WTC11 (cell line): ENCODE results near the gene TCEANC. TPM values are rescaled to one million over a fixed set of nuclear protein-coding genes. Genes with fewer than 3 reads are reported as not detected.
"Not testable (repeated sequence)": the region's sequence is repeated elsewhere in the genome, so short reads cannot be mapped to it uniquely, and the experiment has no call there.

ENCODE experiments used
- ATAC-seq: fragments of 200-7000 bp; cut with Tn5 transposase; 2 replicates; pipeline ENCODE4 v1.10.0; 2021; ENCODE audit warnings: mild to moderate bottlenecking, moderate library complexity
- CTCF ChIA-PET: fragments of 300-600 bp; sonication (Branson Sonifier 250); formaldehyde crosslinking; loops from one replicate; lab custom pipeline; 2021; ENCODE audit warnings: antibody characterized with exemption; lab: Charles Lee
- POLR2A ChIA-PET: fragments of 350-600 bp; sonication (Branson Sonifier 250); formaldehyde crosslinking; loops from one replicate; lab custom pipeline; 2021; ENCODE audit warnings: antibody characterized with exemption; lab: Charles Lee
- DNase-seq: peaks from one replicate; pipeline ENCODE4 v3.0.0; 2021; ENCODE audit warnings: low spot score
- H3K27ac Mint-ChIP-seq: 2 replicates; pipeline ENCODE4 v1.8.0; 2021; ENCODE audit warnings: mixed read lengths
- H3K27me3 Mint-ChIP-seq: 2 replicates; pipeline ENCODE4 v1.8.0; 2021; ENCODE audit warnings: low read depth, mild to moderate bottlenecking, moderate library complexity, mixed read lengths
- H3K36me3 Mint-ChIP-seq: 2 replicates; pipeline ENCODE4 v1.8.0; 2021; ENCODE audit warnings: mixed read lengths
- H3K4me1 Mint-ChIP-seq: 2 replicates; pipeline ENCODE4 v1.8.0; 2022; ENCODE audit warnings: mixed read lengths
- H3K4me3 Mint-ChIP-seq: 2 replicates; pipeline ENCODE4 v1.8.0; 2021; ENCODE audit warnings: mild to moderate bottlenecking, moderate library complexity, mixed read lengths
- H3K9me3 Mint-ChIP-seq: 2 replicates; pipeline ENCODE4 v1.8.0; 2021; ENCODE audit warnings: mixed read lengths
- CREB1 ChIP-seq: sonication (generic); formaldehyde crosslinking; IDR thresholded peaks from 2 replicates; pipeline ENCODE4 v1.8.0; 2023; ENCODE audit warnings: mild to moderate bottlenecking, missing genetic modification reagents
- FOXJ3 ChIP-seq: sonication (generic); formaldehyde crosslinking; IDR thresholded peaks from 2 replicates; pipeline ENCODE4 v1.9.0; 2021; ENCODE audit warnings: missing genetic modification reagents, mild to moderate bottlenecking, borderline replicate concordance
- GABPB1 ChIP-seq: sonication (generic); formaldehyde crosslinking; IDR thresholded peaks from 2 replicates; pipeline ENCODE4 v1.8.1; 2023; ENCODE audit warnings: mild to moderate bottlenecking, missing genetic modification reagents
- NFYB ChIP-seq: sonication (generic); formaldehyde crosslinking; conservative IDR thresholded peaks from 2 replicates; pipeline ENCODE4 v1.8.0; 2022; ENCODE audit warnings: low read depth, missing genetic modification reagents
- TCF7 ChIP-seq: sonication (generic); formaldehyde crosslinking; IDR thresholded peaks from 2 replicates; pipeline ENCODE4 v1.8.0; 2022; ENCODE audit warnings: mild to moderate bottlenecking, low read depth, missing genetic modification reagents, moderate library complexity
- total RNA-seq: library from RNA; stranded (reverse); gene quantifications from 3 replicates; pipeline ENCODE4 v1.2.3, GENCODE V29; 2021
- TF ChIP-seq, protein P1 (sequence below): sonication (generic); formaldehyde crosslinking; IDR thresholded peaks from 2 replicates; pipeline ENCODE4 v1.8.1; 2022; ENCODE audit warnings: mild to moderate bottlenecking, missing genetic modification reagents, moderate library complexity, borderline replicate concordance
- TF ChIP-seq, protein P2 (sequence below): sonication (generic); formaldehyde crosslinking; IDR thresholded peaks from 2 replicates; pipeline ENCODE4 v1.8.0; 2023; ENCODE audit warnings: missing genetic modification reagents, mild to moderate bottlenecking, borderline replicate concordance
- TF ChIP-seq, protein P3 (sequence below): sonication (generic); formaldehyde crosslinking; conservative IDR thresholded peaks from 2 replicates; pipeline ENCODE4 v1.8.1; 2023; ENCODE audit warnings: mild to moderate bottlenecking, low read depth, missing genetic modification reagents, moderate library complexity
- TF ChIP-seq, protein P4 (sequence below): sonication (generic); formaldehyde crosslinking; IDR thresholded peaks from 2 replicates; pipeline ENCODE4 v1.8.0; 2022; ENCODE audit warnings: mild to moderate bottlenecking, missing genetic modification reagents

The TCEANC gene
- total RNA-seq, 1 experiment from 2014 or later, result 2.0 TPM

DNA sequence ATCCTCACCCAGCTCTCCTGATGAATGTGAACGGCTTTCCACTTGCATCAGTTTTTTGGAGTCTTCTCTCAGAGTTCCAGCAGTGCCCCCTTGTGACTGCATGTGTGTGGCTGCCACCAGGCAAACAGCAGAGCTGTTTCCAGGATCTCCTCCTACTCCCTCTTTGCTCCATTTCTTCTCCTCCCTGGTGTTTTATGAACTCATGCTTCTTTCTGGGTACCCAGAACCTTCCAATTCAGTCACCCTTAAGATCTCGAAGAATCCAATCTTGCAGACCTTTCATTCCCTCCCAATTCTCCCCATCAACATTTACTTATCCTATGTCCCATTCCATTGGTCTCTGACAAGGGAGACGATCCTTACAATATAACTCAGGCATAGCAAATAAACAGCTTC, 6.8 kb upstream of the TCEANC start:
- Mint-ChIP-seq H3K27me3 (no peaks in the 10 kb centered on the region), H3K27ac (no peak overlapping the region)
- peak; percentile 82 for ATAC-seq
- peak; percentile 50; the same call in 1 of the 2 replicates for TF ChIP-seq GABPB1 (CRISPR knock-in tag)
- TF ChIP-seq, protein P1, sequence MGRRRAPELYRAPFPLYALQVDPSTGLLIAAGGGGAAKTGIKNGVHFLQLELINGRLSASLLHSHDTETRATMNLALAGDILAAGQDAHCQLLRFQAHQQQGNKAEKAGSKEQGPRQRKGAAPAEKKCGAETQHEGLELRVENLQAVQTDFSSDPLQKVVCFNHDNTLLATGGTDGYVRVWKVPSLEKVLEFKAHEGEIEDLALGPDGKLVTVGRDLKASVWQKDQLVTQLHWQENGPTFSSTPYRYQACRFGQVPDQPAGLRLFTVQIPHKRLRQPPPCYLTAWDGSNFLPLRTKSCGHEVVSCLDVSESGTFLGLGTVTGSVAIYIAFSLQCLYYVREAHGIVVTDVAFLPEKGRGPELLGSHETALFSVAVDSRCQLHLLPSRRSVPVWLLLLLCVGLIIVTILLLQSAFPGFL, result no peak
- TF ChIP-seq, all 79 proteins: peak for 1
- CTCF ChIA-PET, result interaction anchor here (0.6 to 2.9 kb wide), 23 partner anchors 10 to 699 kb away, joined by 3 to 54 read pairs (median 3); partner anchors contain the start of genes EGFL6, OFD1 and TRAPPC2
- Mint-ChIP-seq H3K36me3 (no peaks in the 10 kb centered on the region), H3K4me1 (peaks cover 7% of the 10 kb centered on the region), H3K4me3 (no peak overlapping the region), H3K9me3 (no peaks in the 10 kb centered on the region)
- DNase-seq, result peak; percentile 63
- POLR2A ChIA-PET, result no interaction called here

DNA sequence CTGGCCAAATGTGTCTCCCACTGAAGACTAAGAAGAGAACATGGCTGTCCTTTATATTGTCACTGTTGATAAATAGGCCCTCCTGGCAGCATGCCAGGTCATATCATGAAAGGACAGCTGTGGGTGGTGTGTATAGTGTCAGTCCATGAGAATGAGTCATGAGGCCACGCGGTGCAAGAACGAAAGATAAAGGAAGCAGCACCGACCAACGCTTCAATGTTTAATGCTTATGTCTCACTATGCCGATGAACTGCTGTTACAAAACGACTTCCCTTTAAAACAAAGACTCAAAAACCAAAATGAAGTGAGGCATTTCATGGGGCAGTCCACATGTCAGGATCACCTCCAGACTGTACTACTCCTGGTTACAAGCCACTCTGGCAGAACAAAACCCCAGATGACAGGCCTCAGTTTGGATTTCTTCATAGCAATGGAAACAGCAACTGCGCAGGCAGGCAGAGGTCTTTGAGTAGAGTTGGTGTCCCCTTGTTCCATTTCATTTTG, 5.2 kb upstream of the TCEANC start:
- Mint-ChIP-seq H3K36me3 (no peaks in the 10 kb centered on the region), H3K4me3 (no peak overlapping the region), H3K4me1 (peaks cover 7% of the 10 kb centered on the region), H3K9me3 (no peaks in the 10 kb centered on the region), H3K27me3 (no peaks in the 10 kb centered on the region), H3K27ac (peak overlapping the region; percentile 3; the same call in 1 of the 2 replicates)
- ATAC-seq (no peak), DNase-seq (no peak)
- POLR2A ChIA-PET, result no interaction called here
- CTCF ChIA-PET, result interaction anchor here (1.0 kb wide), 1 partner anchor 141 kb away, joined by 3 read pairs; no protein-coding TSS in a partner anchor
- TF ChIP-seq, protein P2, sequence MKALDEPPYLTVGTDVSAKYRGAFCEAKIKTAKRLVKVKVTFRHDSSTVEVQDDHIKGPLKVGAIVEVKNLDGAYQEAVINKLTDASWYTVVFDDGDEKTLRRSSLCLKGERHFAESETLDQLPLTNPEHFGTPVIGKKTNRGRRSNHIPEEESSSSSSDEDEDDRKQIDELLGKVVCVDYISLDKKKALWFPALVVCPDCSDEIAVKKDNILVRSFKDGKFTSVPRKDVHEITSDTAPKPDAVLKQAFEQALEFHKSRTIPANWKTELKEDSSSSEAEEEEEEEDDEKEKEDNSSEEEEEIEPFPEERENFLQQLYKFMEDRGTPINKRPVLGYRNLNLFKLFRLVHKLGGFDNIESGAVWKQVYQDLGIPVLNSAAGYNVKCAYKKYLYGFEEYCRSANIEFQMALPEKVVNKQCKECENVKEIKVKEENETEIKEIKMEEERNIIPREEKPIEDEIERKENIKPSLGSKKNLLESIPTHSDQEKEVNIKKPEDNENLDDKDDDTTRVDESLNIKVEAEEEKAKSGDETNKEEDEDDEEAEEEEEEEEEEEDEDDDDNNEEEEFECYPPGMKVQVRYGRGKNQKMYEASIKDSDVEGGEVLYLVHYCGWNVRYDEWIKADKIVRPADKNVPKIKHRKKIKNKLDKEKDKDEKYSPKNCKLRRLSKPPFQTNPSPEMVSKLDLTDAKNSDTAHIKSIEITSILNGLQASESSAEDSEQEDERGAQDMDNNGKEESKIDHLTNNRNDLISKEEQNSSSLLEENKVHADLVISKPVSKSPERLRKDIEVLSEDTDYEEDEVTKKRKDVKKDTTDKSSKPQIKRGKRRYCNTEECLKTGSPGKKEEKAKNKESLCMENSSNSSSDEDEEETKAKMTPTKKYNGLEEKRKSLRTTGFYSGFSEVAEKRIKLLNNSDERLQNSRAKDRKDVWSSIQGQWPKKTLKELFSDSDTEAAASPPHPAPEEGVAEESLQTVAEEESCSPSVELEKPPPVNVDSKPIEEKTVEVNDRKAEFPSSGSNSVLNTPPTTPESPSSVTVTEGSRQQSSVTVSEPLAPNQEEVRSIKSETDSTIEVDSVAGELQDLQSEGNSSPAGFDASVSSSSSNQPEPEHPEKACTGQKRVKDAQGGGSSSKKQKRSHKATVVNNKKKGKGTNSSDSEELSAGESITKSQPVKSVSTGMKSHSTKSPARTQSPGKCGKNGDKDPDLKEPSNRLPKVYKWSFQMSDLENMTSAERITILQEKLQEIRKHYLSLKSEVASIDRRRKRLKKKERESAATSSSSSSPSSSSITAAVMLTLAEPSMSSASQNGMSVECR (CRISPR knock-in tag), result no peak
- TF ChIP-seq NFYB (CRISPR knock-in tag) (no peak), GABPB1 (CRISPR knock-in tag) (no peak), CREB1 (CRISPR knock-in tag) (no peak), TCF7 (no peak), FOXJ3 (no peak)
- TF ChIP-seq, protein P3, sequence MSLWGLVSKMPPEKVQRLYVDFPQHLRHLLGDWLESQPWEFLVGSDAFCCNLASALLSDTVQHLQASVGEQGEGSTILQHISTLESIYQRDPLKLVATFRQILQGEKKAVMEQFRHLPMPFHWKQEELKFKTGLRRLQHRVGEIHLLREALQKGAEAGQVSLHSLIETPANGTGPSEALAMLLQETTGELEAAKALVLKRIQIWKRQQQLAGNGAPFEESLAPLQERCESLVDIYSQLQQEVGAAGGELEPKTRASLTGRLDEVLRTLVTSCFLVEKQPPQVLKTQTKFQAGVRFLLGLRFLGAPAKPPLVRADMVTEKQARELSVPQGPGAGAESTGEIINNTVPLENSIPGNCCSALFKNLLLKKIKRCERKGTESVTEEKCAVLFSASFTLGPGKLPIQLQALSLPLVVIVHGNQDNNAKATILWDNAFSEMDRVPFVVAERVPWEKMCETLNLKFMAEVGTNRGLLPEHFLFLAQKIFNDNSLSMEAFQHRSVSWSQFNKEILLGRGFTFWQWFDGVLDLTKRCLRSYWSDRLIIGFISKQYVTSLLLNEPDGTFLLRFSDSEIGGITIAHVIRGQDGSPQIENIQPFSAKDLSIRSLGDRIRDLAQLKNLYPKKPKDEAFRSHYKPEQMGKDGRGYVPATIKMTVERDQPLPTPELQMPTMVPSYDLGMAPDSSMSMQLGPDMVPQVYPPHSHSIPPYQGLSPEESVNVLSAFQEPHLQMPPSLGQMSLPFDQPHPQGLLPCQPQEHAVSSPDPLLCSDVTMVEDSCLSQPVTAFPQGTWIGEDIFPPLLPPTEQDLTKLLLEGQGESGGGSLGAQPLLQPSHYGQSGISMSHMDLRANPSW, result no peak
- TF ChIP-seq, protein P4, sequence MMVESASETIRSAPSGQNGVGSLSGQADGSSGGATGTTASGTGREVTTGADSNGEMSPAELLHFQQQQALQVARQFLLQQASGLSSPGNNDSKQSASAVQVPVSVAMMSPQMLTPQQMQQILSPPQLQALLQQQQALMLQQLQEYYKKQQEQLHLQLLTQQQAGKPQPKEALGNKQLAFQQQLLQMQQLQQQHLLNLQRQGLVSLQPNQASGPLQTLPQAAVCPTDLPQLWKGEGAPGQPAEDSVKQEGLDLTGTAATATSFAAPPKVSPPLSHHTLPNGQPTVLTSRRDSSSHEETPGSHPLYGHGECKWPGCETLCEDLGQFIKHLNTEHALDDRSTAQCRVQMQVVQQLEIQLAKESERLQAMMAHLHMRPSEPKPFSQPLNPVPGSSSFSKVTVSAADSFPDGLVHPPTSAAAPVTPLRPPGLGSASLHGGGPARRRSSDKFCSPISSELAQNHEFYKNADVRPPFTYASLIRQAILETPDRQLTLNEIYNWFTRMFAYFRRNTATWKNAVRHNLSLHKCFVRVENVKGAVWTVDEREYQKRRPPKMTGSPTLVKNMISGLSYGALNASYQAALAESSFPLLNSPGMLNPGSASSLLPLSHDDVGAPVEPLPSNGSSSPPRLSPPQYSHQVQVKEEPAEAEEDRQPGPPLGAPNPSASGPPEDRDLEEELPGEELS, result no peak

DNA sequence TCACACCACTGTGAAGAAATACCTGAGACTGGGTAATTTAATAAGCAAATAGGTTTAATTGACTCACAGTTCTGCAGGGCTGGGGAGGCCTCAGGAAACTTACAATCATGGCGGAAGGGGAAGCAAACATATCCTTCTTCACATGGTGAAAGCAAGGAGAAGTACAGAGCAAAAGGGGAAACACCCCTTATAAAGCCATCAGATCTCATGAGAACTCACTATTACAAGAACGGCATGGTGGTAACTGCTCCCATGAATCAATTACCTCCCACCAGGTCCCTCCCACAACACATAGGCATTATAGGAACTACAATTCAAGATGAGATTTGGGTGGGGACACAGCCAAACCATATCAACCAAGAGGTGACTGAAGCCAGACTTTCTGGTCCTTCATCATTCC, 4.6 kb upstream of the TCEANC start:
- ATAC-seq, CTCF ChIA-PET, H3K4me1 Mint-ChIP-seq, H3K9me3 Mint-ChIP-seq, POLR2A ChIA-PET, H3K27ac Mint-ChIP-seq, H3K27me3 Mint-ChIP-seq, H3K4me3 Mint-ChIP-seq, H3K36me3 Mint-ChIP-seq, DNase-seq: not testable (repeated sequence)
